CD4-positive, alpha-beta T cell treated with Interleukin-15 for 4 hours (primary cell): Measurements from ENCODE around the gene FMNL2.

Experiments
- DNase-seq: peaks from one replicate; pipeline ENCODE4 v3.0.0-alpha.2; 2020; ENCODE audit warnings: low spot score

The FMNL2 gene

GRCh38 chr2:152449578-152449977 is 114.6 kb downstream of the FMNL2 start:
- DNase-seq: no peak

DNA sequence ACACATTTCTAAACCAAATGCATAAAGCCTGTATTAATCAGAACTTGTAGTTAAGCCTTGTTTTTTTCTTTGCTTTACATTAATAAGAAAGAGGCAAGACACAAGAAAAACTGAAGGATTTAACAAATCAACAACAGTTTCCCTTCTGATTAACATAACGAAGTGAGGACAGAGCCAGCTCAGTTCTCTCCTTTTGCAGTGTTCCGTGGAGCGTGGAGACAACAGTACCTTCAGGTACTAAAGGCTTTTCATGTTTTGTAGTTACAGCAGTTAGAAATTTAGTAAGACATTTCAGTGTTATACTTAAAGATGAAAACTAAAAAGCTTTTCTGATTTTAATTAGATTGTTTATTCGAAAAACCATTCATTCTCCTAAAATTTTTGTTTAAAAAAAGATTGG is 115.2 kb downstream of the FMNL2 start:
- DNase-seq: no peak

- no peak for DNase-seq
Observed at GRCh38 chr2:152452256-152452973, 117.4 kb downstream of the FMNL2 start.

- DNase-seq: no peak
Observed at GRCh38 chr2:152453129-152453911, 118.3 kb downstream of the FMNL2 start.

DNA sequence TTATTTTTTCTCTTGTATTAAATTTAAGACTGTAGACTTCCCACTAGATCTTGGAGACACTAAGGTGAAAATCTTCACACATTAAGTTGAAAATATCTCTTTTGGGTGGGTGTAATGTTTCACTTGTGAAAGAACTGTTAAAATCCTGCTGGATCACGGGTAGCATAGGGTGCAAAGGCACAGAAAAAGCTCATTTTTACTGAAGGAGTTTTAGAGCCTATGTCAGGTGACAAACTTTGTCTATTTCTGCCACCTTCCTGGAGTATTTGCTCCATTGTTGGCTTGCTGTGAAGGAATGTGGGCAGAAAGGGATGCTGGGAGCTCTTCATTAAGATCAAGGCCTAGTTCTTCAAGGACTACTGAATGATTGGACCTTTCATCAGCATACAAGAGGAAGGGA is 119.4 kb downstream of the FMNL2 start:
- DNase-seq: no peak

DNA sequence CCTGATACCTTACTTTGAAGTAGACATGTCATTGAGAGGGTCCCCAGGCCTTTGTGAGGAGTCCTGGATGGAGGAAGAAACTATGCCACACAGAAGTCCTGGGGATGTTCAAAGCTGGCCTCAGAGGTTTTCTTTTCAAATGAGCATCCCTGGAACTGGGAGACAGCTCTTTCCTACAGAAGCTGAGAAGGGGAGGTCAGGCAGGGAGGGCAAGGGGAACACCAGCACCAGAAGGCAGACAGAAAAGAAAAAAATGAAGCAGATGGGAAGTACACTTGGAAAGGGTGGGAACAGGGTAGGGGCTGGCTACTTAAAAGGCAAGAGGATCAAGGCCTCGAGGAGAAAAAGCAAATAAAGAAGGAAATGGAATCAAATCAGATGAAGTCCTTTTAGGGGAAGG is 120.0 kb downstream of the FMNL2 start:
- no peak for DNase-seq

GRCh38 chr2:152455738-152456137 is 120.8 kb downstream of the FMNL2 start:
- DNase-seq: no peak

GRCh38 chr2:152456262-152456661 is 121.3 kb downstream of the FMNL2 start:
- DNase-seq: no peak

- DNase-seq: no peak
Observed at GRCh38 chr2:152458441-152458940, 123.5 kb downstream of the FMNL2 start.

- no peak for DNase-seq
Observed at GRCh38 chr2:152459091-152459490, 124.1 kb downstream of the FMNL2 start.

DNA sequence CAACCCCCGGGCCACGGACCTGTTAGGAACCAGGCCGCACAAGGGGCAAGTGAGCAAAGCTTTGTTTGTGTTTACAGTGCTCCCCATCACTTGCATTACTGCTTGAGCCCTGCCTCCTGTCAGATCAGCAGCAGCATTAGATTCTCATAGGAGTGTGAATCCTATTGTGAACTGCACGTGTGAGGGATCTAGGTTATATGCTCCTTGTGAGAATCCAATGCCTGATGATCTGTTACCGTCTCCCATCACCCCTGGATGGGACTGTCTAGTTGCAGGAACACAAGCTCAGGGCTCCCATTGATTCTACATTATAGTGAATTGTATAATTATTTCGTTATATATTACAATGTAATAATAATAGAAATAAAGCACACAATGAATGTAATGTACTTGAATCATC is 125.6 kb downstream of the FMNL2 start:
- no peak for DNase-seq

DNA sequence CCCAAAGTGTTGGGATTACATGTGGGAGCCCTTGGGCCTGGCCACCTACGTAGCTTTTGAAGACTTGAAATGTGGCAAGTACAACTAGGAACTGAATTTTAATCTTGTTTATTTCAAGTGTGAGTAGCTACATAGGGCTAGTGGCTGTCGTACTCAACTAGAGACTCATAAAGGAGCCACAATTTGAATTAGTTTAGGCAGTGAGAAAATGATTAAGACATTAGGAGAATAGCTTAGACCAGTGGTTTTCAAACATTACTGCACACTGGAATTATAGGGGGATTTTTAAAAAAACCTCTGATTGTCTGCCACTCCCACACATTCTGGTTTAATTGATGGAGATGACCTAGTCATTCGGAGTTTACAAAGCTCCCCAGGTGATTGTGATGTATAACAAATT is 127.1 kb downstream of the FMNL2 start:
- DNase-seq: no peak

DNA sequence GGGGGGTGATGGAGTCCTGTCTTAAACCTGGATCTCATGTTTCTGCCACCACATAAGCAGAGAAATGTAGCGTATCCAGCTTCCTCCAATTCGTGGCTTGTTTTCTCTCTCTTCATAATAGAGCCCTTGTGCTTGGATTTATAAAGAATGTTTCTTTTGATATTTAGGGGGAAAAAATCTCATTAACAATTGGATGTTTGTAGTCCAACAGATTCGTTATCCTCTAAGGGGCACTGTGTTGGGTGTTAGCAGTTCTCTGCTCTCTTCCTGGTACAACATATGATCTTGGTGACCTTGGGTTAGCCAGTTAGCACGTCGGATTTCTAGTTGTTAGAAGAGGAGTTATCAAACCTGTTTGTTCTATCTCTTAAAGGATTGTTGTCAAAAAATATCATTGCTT is 127.8 kb downstream of the FMNL2 start:
- no peak for DNase-seq

GRCh38 chr2:152464851-152465470 is 130.0 kb downstream of the FMNL2 start:
- no peak for DNase-seq

DNA sequence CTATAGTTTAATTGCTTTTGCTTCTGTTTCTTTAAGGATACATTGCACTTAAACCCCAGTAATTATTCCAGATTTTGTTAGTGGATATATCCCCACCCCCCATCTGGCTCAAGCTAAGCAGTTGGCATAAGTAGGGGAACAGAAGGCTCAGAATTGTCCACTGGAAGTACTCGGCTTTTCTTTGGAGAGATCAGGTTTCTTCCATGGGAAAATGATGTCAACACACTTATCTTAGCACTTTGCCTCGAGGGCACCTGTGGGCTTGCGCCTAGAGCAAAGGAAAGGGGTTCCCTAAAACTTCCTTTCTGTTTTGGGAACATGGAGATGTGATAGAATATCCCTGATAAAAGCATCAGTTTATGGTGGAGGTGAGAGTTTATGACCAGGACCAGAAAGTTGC is 130.6 kb downstream of the FMNL2 start:
- no peak for DNase-seq

DNA sequence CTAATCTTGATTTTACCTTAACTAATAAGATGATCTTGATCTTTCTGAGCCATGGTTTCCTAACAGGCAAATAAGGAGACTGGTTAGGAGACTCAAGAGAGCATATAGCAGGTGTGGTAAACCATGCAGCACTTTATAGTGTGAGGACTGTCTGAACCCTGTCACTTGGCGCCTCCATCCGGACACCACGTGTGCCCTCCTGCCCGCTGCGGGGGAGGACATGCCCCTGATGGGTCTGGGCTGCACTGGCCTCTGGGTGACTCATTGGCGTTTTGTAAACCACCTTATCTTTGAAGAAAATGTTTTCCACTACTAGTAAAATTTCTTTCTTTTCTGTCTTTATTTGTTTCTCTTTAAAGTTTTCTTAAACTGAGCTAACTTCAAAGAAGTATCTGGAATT is 131.1 kb downstream of the FMNL2 start:
- DNase-seq: no peak

DNA sequence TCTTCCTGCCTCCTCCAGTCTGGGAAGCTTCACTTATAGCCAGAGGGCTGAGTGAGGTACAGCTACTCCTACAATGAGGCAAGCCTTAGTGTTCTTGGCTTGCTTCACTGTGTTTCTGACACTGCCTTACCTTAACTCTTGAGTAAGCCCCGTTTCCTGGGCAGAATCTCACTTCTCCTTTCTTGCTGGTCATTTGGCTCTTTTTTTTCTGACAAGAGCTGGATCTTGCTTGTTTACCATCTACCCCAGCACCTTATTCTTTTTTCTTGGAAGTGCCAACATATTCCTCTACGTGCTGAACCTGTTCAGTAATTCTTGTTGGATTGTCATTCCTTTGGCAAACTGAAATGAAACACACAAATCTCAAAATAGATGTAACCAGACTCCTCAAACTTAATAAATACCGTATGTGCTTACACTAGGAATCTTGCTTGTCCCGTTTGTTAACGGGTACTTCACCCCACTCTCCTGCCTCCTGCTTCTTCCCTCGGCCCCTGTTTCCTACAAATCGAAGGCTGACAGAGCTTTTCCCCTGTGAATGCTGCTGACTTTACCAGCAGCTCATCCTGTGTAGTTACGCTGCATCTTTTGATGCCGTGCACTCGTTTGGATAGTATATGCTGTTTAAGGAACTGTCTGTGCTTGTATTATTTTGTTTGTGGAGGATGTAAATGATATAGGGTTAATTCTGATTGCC is 132.2 kb downstream of the FMNL2 start:
- DNase-seq: no peak

DNA sequence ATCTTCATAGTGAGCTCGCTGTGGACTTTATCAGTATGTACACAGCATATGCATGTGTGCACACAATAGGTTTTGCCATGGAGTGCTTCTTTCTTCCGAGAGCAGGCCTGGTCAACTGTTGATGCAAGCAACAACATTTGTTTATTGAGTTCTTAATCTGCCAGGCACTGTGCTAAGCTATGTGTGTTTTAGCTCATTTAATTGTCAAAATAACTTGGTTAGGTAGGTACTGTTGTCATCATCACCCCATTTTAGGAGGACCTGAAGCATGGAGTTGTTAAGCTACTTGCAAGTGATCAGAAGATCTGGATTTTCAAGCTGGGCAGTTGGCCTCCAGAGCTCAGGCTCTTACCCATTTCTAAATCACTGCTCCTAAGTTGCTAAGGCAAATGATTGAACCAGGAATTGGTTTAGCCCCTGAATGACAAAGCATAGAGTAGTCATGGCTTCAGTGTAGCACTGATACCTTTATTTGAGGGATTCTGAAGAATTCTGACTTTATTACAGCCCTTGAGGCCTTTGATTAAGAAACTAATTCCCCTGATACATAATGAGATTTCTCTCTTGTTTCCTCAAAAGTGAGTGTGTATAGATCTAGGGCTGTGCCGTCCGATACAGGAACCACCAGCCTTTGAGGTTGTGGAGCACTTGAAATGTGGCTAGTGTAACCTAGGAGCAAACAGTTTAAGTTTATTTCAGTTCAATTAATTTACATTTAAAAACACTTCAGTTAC is 132.9 kb downstream of the FMNL2 start:
- DNase-seq: no peak

DNA sequence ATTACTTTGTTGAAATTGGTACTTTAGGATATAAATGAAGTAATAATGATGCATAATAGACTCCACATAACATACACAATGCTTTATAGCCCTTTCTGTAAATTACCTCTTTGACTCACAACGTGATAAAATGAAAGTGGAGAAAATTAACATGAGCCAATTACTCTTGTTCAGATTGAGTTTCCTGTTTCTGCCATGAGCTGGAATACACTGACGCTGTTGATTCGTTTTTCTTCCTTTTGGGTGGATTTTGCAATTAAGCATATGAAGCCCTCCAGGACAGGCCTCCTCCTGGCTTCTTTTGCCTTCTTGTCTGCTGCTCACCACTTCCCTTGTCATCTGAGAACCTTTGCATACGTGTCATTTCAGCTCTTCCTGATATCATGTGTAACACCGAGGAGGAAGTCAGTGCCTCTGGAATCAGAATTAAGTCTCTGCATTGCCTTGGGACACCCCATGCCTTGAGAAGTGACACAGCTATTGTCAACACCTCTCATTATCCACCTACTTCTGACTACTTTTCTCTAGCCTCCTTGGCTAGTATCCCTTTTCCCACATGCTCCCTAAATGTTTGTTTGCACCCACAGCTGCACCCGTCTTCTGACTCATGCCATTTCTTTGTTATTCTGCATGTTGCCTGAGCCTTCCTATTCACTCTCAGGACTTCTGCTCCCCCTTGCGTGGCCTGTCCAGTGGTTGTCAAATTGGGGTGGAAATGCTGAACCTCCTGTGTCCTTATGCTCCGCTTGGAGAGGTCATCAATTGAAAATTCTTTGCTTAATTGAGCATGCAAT is 134.1 kb downstream of the FMNL2 start:
- no peak for DNase-seq

DNA sequence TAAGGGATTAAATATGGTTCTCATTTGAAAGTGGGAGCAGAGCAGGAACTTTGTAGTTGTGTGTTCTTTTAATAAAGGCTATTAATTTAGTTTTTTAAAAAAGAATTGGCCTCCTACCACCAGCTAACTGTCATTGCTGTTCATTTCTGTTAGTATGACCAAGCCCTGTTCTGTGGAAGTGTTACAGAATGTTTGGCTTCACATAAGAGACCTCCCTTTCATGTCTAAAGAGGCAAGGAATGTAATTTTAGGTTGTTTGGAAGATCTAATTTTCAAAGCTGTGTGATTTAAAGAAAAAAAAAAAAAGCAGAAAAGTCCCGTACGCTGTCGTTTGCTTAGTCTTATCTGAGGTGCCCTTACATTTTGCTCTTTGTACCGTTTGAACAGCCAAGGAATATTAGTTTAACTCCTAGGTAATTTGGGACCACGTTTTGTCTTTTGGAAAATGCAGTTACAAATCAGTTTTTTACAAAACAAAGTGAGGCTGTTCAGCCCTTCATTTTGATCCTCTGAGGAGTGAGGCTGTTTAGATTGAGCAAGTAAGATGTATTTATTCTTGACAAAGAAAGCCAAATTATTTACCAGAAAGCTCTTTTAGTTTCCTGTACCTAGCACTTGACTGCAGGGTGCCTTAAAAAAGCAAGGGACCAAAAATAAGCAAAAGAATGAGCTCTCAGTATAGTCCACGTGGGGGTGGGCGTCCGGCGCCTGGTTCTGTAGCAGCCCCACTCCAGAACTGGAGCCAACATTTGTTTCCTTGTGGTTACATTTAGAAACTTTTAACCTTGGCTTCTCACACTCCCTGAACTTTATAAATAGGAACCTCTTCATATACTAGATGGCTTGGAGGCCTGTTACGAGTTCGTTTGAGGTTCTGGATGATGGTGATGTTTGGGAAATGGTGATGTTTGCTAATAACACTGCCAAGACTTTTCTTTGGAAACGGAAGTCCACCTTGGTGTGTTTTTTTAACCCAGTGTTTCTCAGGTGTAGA is 136.2 kb downstream of the FMNL2 start:
- no peak for DNase-seq
